NCI-H748 (cell line): Measurements from ENCODE around the gene PARD3.

Experiments
- DNase-seq: peaks from one replicate; lab custom pipeline; 2025; ENCODE audit not compliant: unreplicated experiment; lab: John Stamatoyannopoulos, UW

PARD3 gene

DNA sequence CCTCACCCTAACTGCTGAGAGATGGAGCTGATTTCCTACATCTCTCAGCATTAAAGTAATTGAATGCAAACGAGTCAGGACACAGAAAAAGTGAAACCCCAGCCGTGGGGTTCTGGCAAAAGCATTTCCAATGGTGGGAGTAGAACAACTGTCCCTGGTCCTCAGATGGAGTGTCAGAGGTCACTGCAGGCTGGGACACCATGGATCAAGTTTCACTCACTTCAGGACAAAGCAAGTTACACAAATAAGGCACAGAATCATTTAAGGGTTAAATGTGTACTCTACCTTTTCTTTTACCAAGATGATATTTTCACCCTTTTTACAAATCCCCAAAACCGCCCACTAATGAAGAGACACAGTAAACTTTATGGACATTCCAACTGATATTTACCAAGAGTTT lies 607.8 kb downstream of the PARD3 start:
- no peak for DNase-seq

DNA sequence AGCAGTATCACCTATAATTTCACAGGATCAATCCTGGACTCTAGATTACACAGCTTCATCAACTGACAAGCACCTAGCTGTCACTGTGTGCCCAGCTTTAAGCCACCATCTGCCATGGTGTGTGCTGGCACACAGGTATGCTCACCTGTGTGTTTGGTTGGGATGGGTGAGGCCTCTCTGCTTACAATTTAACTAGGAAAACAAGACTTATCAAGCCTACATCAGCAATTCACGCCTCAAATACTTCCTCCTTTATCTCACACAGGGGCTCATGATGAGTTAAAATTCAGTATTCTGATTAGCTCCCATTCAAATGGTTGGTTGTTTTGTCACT lies 608.2 kb downstream of the PARD3 start:
- peak; percentile 23 for DNase-seq

DNA sequence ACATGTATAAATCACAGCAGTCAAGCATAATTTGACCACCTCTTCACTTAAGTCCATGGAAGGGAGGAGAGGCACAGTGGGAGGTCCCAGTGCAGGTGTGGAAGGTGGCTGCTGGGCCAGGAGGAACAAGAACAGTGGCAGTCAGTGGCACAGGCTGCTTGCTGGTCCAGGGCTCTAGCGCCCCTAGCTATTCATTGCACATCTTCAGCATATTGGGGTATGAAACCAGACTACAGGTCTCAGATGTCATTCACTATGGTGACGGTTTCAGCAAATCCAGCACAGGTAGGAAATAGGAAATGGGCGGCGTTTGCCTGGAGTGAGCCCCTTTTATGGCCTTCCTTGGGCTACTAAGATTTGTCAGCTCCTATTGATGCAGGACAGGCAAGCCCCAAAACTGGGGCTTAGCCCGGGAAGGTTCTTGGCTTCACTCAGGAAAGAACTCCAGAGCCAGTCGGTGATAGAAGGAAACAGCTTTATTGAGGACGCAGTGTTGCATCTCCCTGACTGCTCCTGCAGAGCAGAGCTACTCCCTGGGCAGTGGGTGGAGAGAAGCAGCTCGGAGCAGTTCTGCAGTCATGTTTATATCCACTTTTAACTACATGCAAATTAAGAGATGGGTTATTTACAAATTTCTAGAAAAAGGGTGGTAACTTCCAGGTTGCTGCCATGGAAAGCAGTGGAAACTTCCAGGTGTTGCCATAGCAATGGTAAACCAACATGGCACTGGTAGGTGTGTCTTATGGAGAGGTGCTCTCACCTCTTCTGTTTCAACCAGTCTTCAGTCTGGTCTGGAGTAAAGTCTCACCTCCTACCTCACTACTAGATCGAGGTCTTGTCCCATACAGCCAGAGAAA lies 608.8 kb downstream of the PARD3 start:
- peak; percentile 34 for DNase-seq

DNA sequence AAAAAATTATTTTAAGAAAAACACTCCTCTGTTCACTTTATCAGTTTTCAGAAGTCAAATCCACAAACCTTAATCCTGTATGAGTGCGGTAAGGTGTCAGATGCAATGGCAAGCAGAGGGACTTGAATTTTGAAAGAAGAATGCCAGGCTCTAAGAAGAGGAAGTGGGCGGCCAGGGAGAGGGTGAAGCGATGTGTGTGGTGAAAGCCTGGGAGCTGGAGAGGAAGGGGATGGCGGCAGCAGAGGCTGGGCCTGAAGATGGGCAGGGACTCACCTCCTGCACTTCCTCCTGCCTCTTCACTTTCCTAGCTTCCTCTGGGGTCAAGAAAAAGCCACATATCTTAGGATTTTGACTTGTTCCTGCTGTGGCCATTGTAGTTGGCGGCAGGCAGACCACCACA lies 609.6 kb downstream of the PARD3 start:
- DNase-seq: no peak

DNA sequence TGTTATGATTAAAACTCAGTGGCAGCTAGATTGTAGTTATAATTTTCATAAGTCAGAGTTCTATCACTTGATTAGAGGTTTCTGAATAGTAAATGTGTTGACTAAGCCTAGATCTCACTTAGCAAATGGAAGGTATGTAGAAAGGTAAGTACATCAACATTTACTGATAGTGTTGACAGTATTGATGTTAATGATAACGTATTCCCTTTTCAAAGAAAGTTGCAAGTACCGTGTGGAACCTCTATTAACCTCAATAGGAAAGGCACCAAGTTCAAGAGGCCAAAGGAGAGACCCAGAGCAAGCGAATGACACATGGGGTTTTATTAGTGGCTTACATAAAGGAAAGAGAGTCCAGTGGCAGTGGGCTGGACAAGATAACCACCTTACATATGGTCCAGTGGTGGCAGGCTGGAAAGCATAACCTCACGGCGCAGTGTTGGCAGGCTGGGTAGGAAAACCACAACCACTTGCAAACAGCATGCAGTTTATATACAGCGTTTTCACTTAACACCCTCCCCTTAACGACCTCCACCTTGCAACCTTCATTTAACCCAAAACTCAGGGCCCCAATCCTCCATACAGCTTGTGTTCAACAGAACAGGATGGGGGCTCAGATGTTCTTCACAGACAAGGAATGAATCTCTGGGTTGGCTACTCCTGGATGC lies 611.0 kb downstream of the PARD3 start:
- no peak for DNase-seq

DNA sequence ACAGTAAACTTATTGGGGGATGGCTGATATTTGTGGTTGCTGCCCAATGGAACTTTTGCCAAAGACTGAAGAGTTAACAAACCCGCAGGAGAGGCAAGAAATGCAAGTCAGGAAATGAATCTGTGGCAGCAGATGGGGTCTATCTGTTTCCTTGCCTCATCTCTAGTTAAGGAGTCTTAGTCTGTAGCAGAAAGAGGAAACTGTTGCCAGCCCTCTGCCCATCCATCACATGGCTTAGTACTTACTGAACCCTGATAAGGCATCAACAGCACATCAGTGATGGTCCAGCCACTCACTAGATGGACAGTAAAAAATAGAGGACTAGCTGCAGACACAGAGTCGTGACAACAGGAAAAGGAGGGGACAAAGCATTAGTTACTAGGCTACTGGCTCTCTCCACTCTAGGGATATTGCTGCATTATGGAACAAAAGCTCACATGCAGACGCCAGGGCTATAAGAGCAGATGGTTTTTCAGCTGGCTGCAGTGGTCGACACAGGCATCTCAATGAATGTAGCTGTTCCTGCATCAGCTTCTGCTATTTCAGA lies 614.7 kb downstream of the PARD3 start:
- DNase-seq: peak; percentile 95

DNA sequence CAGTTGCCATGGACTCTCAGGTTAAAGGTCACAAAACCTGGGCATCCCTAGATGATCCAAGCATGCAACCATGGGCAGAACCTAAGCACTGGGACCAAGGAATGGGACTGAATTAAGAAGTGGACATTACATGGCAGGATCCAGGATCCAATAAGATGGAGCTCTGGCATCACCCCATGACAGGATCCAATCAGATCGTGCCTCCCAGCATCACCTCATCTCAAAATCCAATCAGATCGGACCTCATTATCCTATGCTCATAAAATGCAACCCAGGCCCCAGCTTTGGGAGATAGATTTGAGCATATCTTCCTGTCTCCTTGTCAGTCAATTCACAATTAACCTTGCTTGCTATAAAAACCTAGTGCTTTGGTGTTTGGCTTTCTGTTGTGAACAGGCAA lies 616.1 kb downstream of the PARD3 start:
- DNase-seq: peak; percentile 59

DNA sequence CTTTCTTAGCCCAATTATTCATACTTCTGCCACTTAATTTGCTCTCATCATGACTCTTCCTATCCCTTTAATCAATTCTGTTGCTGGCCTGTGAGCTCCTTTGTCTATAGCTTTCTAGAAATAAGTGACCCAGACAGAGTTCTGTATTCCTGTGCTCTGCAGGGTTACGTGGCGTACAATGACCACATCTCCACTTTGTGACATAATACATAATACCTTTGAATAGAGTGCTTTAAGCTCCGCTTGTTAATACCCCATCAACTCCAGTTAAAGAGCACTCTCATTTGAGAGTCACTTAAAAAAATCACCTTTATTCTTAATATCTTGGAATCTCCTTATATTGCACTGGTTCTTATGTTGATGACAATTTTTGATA lies 619.0 kb downstream of the PARD3 start:
- DNase-seq: no peak

DNA sequence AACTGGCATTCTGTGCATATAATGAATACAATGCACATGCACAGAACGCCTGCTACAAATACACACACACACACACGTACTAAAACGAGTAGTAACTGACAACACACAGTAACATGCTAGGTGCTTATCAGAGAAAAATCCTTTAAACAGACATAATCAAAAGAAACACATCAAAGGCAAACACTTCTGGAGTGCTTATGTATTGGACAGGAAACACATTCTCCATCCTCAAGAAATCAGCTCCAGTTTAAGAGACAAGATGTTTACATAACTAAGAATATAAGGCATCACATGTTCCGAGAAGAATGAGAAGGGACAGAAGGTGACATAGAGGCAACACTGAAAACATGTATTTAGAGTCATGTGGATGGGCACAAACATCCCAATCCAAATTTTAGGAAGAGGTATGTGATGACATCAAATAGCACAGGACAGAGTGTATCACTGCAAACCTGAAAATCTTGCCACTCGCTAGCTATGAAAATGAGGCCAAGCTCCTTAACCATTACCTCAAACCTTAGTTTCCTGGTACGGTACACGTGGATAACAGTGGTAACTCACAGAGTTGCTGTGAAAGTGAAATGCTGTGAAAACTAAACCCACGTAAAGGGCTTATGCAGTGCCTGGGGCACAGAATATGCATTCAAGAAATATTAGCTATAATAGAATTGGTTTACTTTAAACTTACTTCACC lies 619.6 kb downstream of the PARD3 start:
- DNase-seq: peak; percentile 3

DNA sequence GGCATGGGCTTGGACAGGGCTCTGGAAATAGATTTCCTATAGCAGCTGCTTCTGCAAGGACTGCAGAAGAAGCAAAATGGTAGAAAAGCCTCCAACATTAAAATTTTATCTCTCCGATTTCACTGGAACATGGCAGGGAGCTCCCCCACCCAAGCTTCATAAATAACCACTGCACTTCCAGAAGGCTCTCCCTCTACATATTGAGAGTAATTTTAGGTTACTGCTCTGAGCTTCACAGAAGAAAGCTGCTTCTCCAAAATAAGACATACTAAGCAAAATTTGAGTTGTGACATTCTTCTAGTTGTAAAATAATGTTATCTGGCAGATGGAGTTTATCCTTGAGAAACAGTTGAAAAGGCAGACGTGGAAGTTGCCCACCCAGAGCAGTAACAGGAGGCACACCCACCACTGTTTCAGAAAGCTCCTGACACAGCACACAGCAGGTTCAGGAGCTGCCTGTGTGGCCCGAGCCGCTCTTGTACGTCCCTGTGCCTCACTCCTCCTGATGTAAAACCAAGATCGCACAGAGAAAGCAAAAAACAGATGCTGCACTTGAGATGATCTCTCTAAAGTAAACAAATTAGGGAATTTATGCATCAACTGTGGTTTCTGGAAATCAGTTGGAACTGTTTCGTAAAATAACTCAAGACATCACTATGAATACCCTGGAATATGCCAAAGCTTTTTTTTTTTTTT lies 621.0 kb downstream of the PARD3 start:
- DNase-seq: peak; percentile 55

DNA sequence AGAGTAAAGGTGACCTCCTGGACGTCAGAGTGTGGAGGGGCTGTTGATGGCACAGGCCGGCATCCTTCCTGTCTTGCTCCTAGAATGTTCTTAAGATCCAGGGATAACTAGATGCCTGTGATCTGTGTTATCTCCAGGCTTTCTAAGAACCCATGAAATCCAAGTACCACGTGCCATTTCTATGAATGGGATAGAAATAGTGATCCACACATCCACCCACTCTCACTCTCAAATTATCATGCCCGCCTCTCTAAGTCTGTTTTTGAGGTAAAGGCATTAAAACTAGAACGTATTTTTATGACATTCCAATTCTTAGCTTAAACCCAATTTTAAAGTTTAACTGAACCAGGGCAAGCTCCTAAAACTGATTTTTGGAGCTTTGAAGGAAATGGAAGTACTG lies 622.5 kb downstream of the PARD3 start:
- DNase-seq: no peak

DNA sequence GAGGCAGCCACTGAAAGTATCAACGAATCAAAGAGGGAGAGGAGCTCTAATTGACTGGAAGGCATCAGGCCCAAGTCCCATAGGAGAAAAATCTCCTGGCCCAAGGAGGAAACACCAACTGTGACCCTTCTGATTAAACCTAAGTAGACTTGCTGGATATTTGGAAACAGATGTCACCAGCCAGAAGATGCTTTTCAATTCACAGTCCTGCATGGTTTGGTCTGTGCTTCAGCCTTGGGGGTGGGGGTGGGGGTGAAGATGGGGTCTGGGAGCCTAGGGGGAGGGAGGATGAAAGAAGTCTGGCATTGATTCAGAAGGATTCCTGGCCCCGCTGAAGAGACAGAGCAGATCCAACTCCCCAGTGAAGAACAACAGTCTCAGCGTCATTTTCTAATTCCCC lies 623.7 kb downstream of the PARD3 start:
- no peak for DNase-seq

DNA sequence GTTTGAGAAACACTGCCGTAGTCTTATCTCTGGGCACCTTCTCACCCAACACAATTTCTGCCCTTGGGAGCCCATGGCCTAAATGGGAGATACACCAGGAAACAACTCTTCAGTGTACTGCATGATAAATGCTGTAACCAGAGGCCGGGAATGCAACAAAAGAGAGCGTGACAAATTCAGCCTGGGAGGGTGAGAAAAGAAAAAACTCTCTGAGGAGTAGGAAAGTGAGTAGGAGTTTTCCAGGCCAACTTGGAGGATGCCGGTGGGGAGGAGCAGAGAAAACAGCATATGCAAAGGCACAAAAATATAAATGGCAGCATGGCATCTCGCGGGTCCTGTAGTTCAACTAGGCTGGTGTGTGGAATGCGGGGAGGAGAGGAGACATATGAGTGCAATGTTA lies 624.5 kb downstream of the PARD3 start:
- no peak for DNase-seq

DNA sequence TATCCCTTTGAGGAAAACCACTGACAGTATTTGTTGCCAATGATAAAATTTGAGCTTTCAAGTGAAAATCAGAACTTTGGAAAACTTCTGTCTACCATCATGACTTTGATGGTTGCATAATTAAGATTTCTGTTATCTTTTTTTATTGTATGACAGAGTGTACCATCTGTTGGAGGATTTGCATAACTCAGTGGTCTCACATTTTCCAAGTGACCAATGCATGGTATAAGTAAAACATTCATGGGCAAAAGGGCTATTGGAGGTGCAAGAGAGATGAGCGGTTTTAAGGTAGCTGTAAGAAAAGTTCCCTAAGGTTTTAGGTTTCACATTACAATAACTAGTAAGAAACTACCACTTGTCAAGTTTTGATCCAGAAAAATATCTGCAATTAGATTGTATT lies 625.3 kb downstream of the PARD3 start:
- DNase-seq: no peak

DNA sequence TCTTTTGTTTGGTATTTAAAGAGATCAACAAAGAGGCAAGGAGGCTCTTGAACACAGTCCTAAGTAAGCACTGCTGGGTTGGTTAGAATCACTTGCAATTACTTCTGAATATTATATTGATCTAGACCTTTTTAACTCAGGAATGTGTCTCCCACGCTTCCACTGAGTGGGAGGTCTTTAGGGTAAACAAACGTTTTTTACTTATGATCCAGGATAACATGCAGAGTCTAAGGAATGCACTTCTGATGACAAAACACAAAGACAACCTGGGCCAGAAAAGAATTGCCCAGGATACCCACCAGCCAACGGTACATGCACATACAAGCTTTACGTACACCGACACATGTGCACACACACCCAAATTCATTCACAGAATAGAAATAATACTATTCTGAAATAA lies 626.9 kb downstream of the PARD3 start:
- DNase-seq: no peak

DNA sequence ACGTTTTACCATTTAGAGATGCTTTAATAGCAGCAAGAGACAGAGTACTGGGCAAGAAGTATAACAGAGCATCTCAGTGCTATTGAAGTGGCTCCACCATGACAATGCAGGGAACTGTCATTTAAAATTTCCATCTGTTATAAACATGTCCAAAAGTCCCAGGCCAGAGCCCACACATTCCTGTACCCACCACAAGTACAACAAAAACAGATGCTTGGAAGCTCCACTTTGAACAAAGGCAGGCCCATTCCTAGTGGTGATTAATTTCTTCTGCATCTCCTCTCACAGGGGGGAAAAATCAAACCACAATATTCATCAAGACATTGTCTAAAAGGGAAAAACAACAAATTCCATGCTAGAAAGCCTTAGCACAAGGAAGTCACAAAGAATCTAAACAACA lies 627.9 kb downstream of the PARD3 start:
- no peak for DNase-seq

DNA sequence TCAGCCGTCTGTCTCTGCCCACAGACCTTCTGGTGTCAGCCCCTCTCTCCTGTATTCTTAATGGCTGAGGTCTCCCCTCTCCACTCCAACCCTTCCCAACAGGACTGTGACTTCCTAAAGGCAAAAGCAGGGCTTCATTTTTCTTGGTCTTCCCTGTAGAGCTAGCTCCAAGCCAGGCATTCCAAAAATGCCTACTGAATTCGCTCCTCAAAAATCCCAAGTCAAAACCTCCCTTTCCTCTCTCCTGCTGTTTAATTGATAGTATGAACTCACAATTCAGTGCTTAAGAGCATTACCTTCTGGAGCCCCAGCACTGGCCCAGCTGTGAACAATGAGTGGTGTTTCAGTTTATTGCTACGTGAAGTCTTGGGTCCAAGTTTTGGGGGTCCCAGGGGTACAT lies 628.4 kb downstream of the PARD3 start:
- no peak for DNase-seq

DNA sequence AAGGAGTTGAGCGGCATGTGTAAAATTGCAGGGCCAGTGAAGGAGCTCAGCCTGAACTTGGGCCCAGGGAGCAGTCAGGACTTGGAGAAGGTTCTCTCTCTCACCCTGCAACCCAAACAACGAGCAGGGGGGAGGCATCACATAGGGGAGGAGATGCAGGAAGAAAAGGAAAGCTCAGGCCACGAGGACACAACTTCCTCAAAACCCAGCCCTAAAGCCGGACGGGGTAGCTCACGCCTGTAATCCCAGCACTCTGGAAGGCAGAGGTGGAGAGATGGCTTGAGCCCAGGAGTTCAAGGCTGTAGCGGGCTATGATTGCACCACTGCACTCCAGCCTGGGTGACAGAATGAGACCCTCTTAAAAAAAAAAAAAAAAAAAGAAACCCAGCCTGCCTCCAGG lies 629.1 kb downstream of the PARD3 start:
- no peak for DNase-seq

DNA sequence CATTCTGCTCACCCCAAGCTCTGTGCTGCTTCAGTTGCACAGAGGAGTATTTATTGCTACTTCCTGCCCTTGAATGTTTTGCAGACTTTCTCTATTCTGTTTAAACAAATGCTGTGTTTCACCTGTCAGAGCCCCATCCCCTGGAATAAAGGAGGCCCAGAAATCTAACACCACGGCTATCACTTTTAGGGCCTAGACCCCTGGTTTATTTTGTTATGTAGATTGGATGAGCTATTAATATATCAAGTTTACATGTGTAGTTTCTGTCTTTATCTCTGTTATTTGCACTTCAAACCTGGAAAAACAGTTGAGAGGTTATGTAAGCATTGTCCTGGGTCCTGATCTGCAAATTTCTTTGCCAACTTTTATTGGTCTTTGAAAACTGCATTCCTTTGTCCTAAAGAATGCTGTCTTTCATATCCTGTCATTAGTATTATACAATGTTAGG lies 630.1 kb downstream of the PARD3 start:
- peak; percentile 73 for DNase-seq

DNA sequence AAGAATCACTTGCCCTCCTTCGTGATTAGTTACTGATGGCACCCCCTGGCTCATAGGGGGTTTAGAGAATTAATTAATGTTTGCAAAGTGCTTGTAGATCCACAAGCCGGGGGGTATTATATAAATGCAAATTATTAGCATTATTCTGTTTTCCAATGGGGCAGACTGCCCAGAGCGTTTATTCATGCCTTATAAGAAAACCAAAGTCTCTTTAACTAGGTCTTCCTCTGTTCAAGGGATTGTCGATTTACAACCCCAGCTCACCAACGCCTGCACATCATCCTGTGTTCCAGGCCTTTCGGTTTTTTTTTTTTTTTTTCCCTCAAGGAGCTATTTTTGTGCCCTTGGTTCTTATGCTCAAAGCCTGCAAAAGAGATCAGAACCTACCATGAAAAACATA lies 630.7 kb downstream of the PARD3 start:
- no peak for DNase-seq
